AG09309 (cell line): Measurements from ENCODE around the gene DCUN1D3.

Source experiments
- DNase-seq: peaks from one replicate; pipeline ENCODE4 v3.0.0-alpha.2; 2010; ENCODE audit warnings: low read depth
- H3K4me3 ChIP-seq: 2 replicates; pipeline ENCODE4 v1.5.1; 2011; ENCODE audit warnings: mild to moderate bottlenecking, low read depth, low read length, moderate library complexity; ENCODE audit not compliant: control insufficient read depth
- TF ChIP-seq, protein P1 (sequence below): IDR thresholded peaks from 2 replicates; pipeline ENCODE4 v1.5.1; 2011; ENCODE audit warnings: mild to moderate bottlenecking, low read depth, low read length, inconsistent platforms; ENCODE audit not compliant: insufficient read depth, control insufficient read depth; ENCODE audit errors: missing control alignments

DCUN1D3 gene

DNA sequence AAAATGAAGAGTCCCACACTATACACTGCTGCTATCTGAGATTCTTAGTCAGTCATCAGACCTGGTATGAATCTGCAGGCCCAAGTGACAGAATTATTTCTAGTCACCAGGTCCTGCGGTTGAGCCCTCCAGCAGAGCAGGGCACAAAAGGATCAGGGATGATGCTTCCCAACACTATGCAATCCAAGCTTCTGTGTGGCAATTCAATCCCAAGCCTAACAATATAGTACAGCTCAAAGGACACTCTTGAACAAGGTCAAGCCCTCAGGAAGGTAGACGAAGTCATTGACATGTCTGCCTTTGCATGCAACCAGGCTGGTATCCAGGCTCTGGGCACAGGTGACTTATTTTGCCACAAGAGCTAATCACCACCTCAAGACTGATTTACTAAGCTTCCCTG, 5.8 kb downstream of the DCUN1D3 start:
- H3K4me3 ChIP-seq = no peak overlapping the region
- DNase-seq = no peak
- TF ChIP-seq, protein P1, sequence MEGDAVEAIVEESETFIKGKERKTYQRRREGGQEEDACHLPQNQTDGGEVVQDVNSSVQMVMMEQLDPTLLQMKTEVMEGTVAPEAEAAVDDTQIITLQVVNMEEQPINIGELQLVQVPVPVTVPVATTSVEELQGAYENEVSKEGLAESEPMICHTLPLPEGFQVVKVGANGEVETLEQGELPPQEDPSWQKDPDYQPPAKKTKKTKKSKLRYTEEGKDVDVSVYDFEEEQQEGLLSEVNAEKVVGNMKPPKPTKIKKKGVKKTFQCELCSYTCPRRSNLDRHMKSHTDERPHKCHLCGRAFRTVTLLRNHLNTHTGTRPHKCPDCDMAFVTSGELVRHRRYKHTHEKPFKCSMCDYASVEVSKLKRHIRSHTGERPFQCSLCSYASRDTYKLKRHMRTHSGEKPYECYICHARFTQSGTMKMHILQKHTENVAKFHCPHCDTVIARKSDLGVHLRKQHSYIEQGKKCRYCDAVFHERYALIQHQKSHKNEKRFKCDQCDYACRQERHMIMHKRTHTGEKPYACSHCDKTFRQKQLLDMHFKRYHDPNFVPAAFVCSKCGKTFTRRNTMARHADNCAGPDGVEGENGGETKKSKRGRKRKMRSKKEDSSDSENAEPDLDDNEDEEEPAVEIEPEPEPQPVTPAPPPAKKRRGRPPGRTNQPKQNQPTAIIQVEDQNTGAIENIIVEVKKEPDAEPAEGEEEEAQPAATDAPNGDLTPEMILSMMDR = no peak

DNA sequence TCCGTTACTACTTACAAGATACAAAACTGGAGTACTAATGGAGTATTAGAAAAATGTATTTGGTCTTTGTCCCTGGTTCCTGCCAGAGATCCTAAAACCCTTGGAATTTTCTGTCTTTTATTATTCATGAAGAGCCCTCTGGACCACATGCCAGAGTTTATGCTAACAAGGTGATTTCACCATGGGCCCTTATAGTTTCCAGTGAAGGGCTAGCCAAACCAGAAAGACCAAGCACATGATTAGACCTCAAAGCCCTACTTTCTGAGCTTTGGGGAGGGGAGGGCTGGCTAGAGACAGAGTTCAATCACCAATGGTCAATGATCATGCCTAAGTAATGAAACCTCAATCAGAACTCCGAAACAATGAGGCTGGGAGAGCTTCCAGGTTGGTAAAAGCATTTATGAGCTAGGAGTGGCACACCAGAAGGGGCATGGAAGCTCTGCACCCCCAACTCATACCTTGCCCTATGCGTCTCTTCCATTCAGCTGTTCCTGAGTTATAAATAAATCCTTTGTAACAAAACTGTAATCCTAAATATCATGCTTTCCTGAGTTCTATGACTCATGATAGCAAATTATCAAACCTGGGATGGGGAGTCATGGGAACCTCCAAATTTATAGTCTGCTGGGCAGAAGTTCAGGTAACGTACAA, 10.4 kb downstream of the DCUN1D3 start:
- no peak overlapping the region for H3K4me3 ChIP-seq
- no peak for DNase-seq
- TF ChIP-seq, protein P1 = no peak

DNA sequence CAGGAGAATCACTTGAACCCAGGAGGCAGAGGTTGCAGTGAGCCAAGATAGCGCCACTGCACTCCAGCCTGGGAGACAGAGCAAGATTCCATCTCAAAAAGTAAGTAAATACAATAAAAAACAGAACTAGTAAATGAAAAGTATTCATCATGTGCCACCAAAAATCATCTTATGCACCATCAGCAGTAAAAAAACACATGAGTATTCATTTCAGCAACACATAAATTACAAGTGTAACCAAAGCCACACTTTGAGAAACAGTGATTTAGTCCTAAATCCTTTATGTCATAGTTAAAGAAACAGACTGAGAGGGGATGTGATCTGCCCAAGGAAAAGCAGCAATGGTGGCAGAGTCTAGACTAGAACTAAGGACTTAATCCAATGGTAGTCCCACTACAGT, 13.0 kb downstream of the DCUN1D3 start:
- TF ChIP-seq, protein P1 = no peak
- DNase-seq = no peak
- H3K4me3 ChIP-seq = no peak overlapping the region

DNA sequence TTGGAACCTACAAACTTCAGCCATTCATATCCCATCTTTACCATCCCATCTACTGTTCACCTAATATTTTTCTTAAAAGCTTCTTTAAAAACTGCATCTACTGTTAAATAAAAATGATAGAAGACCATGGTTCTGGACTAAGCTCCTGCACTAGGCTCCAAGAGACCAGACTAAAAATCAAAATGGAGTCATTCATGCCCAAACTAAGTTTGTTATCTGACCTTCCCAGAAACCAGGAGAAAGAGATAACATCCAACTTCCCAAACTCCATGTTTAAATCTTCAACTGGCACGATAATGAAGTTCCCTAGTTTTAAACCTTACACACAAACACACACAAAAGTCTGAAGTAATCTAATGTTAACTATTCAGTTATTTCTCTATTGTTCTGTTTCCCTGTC, 13.8 kb downstream of the DCUN1D3 start:
- no peak for DNase-seq
- H3K4me3 ChIP-seq = no peak overlapping the region
- TF ChIP-seq, protein P1 = no peak

DNA sequence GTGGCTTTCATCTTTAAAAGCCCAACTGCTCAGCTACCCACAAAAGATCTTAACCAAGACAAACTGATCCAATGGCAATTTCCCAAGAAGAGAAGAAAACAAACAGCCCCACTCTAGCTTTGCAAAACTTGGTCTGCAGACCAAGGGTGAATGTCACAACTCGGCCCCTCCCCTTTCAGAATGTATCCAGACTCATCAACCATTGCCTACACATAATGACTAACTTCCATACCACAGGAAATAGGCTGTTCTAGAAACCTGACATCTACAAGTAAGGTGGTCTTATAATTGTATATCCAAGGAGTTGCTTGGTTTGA, 16.0 kb downstream of the DCUN1D3 start:
- DNase-seq = no peak
- TF ChIP-seq, protein P1 = no peak
- H3K4me3 ChIP-seq = no peak overlapping the region

DNA sequence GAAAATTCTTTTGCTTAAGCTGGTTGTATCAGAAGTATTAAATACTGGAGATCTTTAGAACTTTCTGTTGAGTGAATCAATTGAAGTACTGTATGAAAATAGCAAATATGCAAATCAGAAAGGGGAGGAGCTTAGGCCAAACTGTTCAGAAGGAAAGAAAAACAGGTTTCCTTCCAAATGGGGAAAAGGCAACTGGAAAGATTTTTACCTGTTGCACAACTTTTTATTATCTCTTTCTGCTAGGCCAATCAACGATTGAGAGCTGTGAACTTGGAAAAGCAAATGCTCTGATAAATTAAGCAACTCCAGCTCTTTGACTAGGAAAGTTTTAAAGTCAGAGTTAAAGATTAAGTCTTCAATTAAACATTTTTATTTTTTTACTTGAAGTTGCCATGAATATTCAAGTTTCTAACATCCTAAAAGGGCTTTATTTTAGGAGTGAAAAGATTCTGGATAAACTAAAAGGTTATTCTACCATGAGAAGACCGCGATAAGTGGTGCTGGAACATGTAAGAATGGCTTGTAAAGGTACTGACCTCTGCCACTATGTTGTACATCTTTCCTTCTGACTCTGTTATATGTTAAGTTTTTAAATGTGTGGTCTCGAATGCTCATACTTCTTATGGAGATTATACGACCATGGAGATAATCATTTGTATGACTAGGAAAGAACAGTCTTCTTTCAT, 16.5 kb downstream of the DCUN1D3 start:
- TF ChIP-seq, protein P1 = no peak
- no peak for DNase-seq
- no peak overlapping the region for H3K4me3 ChIP-seq
